Osteocyte (in vitro differentiated cells): Measurements from ENCODE around the gene PAMR1. TPM values are rescaled to one million over a fixed set of nuclear protein-coding genes. Genes with fewer than 3 reads are reported as not detected.

Experiments used
- DNase-seq: peaks from one replicate; pipeline ENCODE4 v3.0.0; 2021; ENCODE audit warnings: mixed read lengths; ENCODE audit not compliant: unreplicated experiment; ENCODE audit errors: extremely low spot score
- H3K27ac Mint-ChIP-seq: one replicate; pipeline ENCODE4 v1.8.0; 2021; ENCODE audit warnings: mild to moderate bottlenecking, mixed read lengths; ENCODE audit not compliant: unreplicated experiment
- H3K27me3 Mint-ChIP-seq: one replicate; pipeline ENCODE4 v1.8.0; 2021; ENCODE audit warnings: mixed read lengths; ENCODE audit not compliant: unreplicated experiment
- H3K36me3 Mint-ChIP-seq: one replicate; pipeline ENCODE4 v1.8.0; 2021; ENCODE audit warnings: mixed read lengths; ENCODE audit not compliant: unreplicated experiment
- H3K4me1 Mint-ChIP-seq: one replicate; pipeline ENCODE4 v1.8.0; 2021; ENCODE audit warnings: mixed read lengths; ENCODE audit not compliant: unreplicated experiment
- H3K4me3 Mint-ChIP-seq: one replicate; pipeline ENCODE4 v1.8.0; 2021; ENCODE audit warnings: mild to moderate bottlenecking, moderate library complexity, mixed read lengths; ENCODE audit not compliant: unreplicated experiment
- H3K9me3 Mint-ChIP-seq: one replicate; pipeline ENCODE4 v1.8.0; 2021; ENCODE audit warnings: mixed read lengths; ENCODE audit not compliant: unreplicated experiment
- CTCF ChIP-seq: fragments of 200-600 bp; sonication (generic); IDR thresholded peaks from 2 replicates; pipeline ENCODE4 v1.5.0; 2021; ENCODE audit warnings: antibody characterized with exemption, mild to moderate bottlenecking, moderate library complexity
- total RNA-seq: library from RNA; stranded (reverse); gene quantifications from 2 replicates; pipeline ENCODE4 v1.2.1, GENCODE V29; 2021

PAMR1 gene
- total RNA-seq, 1 donor from 2014 or later, result 4.4 TPM

- Mint-ChIP-seq H3K4me3 (no peak overlapping the region), H3K27me3 (peaks cover 13% of the 10 kb centered on the region), H3K27ac (no peak overlapping the region), H3K9me3 (no peaks in the 10 kb centered on the region), H3K4me1 (peaks cover 17% of the 10 kb centered on the region), H3K36me3 (no peaks in the 10 kb centered on the region)
- TF ChIP-seq CTCF, result no peak
- DNase-seq, result no peak
These were observed 132.3 kb downstream of the PAMR1 start for GRCh38 chr11:35393098-35393497.

- peak overlapping the region; percentile 58 for H3K27ac Mint-ChIP-seq
- peak; percentile 94 for DNase-seq
- peaks cover 13% of the 10 kb centered on the region for H3K27me3 Mint-ChIP-seq
- peaks cover 27% of the 10 kb centered on the region for H3K4me1 Mint-ChIP-seq
- H3K36me3 Mint-ChIP-seq, result no peaks in the 10 kb centered on the region
- peak overlapping the region; percentile 20 for H3K4me3 Mint-ChIP-seq
- peak; percentile 98 for TF ChIP-seq CTCF
- H3K9me3 Mint-ChIP-seq, result no peaks in the 10 kb centered on the region
These were observed 133.3 kb downstream of the PAMR1 start for GRCh38 chr11:35391922-35392688.

GRCh38 chr11:35390737-35391682 is 134.4 kb downstream of the PAMR1 start:
- H3K9me3 Mint-ChIP-seq, result no peaks in the 10 kb centered on the region
- no peaks in the 10 kb centered on the region for H3K36me3 Mint-ChIP-seq
- peaks cover 29% of the 10 kb centered on the region for H3K4me1 Mint-ChIP-seq
- DNase-seq, result no peak
- no peak overlapping the region for H3K4me3 Mint-ChIP-seq
- TF ChIP-seq CTCF, result no peak
- peaks cover 13% of the 10 kb centered on the region for H3K27me3 Mint-ChIP-seq
- no peak overlapping the region for H3K27ac Mint-ChIP-seq

- no peak for DNase-seq
- H3K4me1 Mint-ChIP-seq, result peaks cover 29% of the 10 kb centered on the region
- no peak for TF ChIP-seq CTCF
- H3K36me3 Mint-ChIP-seq, result no peaks in the 10 kb centered on the region
- H3K27me3 Mint-ChIP-seq, result peaks cover 13% of the 10 kb centered on the region
- no peak overlapping the region for H3K4me3 Mint-ChIP-seq
- H3K9me3 Mint-ChIP-seq, result no peaks in the 10 kb centered on the region
- H3K27ac Mint-ChIP-seq, result no peak overlapping the region
These were observed 135.4 kb downstream of the PAMR1 start for GRCh38 chr11:35389897-35390465.
